DND-41 (cell line): ENCODE data around the gene GRAMD1A.

Experiments used
- ATAC-seq: fragments of 200-7000 bp; cut with Tn5 transposase; 3 replicates; pipeline ENCODE4 v1.9.1; 2021; ENCODE audit warnings: low read depth; ENCODE audit not compliant: insufficient read depth
- DNase-seq: peaks from one replicate; pipeline ENCODE4 v3.0.0-alpha.2; 2020
- H2AFZ ChIP-seq: 2 replicates; pipeline ENCODE4 v1.6.0; 2012; ENCODE audit warnings: low read depth, low read length
- H3K27ac ChIP-seq: 2 replicates; pipeline ENCODE4 v1.5.1; 2012; ENCODE audit warnings: low read length, inconsistent platforms
- H3K27me3 ChIP-seq: fragments of 200-600 bp; sonication (generic); 2 replicates; pipeline ENCODE4 v1.6.0; 2012; ENCODE audit warnings: low read length, mild to moderate bottlenecking, inconsistent platforms; ENCODE audit not compliant: insufficient read depth, poor library complexity
- H3K36me3 ChIP-seq: 2 replicates; pipeline ENCODE4 v1.5.1; 2012; ENCODE audit warnings: low read length, inconsistent platforms; ENCODE audit not compliant: insufficient read depth
- H3K4me1 ChIP-seq: 2 replicates; pipeline ENCODE4 v1.5.1; 2012; ENCODE audit warnings: mild to moderate bottlenecking, low read length; ENCODE audit not compliant: insufficient read depth
- H3K4me2 ChIP-seq: 2 replicates; pipeline ENCODE4 v1.6.0; 2012; ENCODE audit warnings: mild to moderate bottlenecking, moderate library complexity, low read length, inconsistent platforms; ENCODE audit not compliant: insufficient read depth
- H3K4me3 ChIP-seq, 2 experiments: fragments of 200-600 bp in 1 of 2; shearing (Covaris generic) in 1 of 2; 2 replicates each; pipeline ENCODE4 v1.5.1; 2012 to 2016; ENCODE audit warnings: inconsistent platforms in 2 of 2, low read length in 2 of 2, mild to moderate bottlenecking in 2 of 2, low read depth in 1 of 2, moderate library complexity in 1 of 2
- H3K79me2 ChIP-seq: 2 replicates; pipeline ENCODE4 v1.6.0; 2012; ENCODE audit warnings: low read length, inconsistent platforms; ENCODE audit not compliant: insufficient read depth
- H3K9ac ChIP-seq: 2 replicates; pipeline ENCODE4 v1.6.0; 2012; ENCODE audit warnings: low read depth, mild to moderate bottlenecking, inconsistent platforms, low read length, moderate library complexity
- H3K9me3 ChIP-seq: 2 replicates; pipeline ENCODE4 v1.5.1; 2012; ENCODE audit warnings: low read length, moderate library complexity, mild to moderate bottlenecking, inconsistent platforms; ENCODE audit not compliant: insufficient read depth, severe bottlenecking
- H4K20me1 ChIP-seq: 2 replicates; pipeline ENCODE4 v1.6.0; 2012; ENCODE audit warnings: low read length; ENCODE audit not compliant: insufficient read depth
- EZH2 ChIP-seq: IDR thresholded peaks from 3 replicates; pipeline ENCODE4 v1.6.1; 2012; ENCODE audit warnings: borderline replicate concordance, low read depth, mild to moderate bottlenecking, moderate library complexity, low read length, inconsistent platforms; ENCODE audit not compliant: severe bottlenecking
- TF ChIP-seq, protein P1 (sequence below): IDR thresholded peaks from 2 replicates; pipeline ENCODE4 v1.5.1; 2012; ENCODE audit warnings: borderline replicate concordance, low read length, moderate library complexity, mild to moderate bottlenecking; ENCODE audit not compliant: poor library complexity, severe bottlenecking; ENCODE audit errors: extremely low read depth

The GRAMD1A gene

GRCh38 chr19:34999498-35000337 lies at the start of gene GRAMD1A:
TSS of gene GRAMD1A (plus strand) at chr19:35000323. CDS start at chr19:35000479, 156 bp downstream.
- Histone ChIP-seq H3K4me3 (peak within 1 kb of the TSS; percentile 66 to 80; a peak in 3 of 4 replicates), H3K4me2 (peak within 1 kb of the TSS; percentile 69), H3K27ac (peak within 1 kb of the TSS; percentile 88), H3K27me3 (no peaks in the 10 kb centered on the region), H4K20me1 (peaks cover 34% of the 10 kb centered on the region), H3K36me3 (peaks cover 34% of the 10 kb centered on the region), H2AFZ (peak within 1 kb of the TSS; percentile 79), H3K9me3 (no peaks in the 10 kb centered on the region), H3K9ac (peak within 1 kb of the TSS; percentile 87), H3K79me2 (peaks cover 52% of the 10 kb centered on the region), H3K4me1 (peaks cover 80% of the 10 kb centered on the region)
- DNase-seq (peak; percentile 78), ATAC-seq (peak; percentile 60)
- no peak for TF ChIP-seq EZH2
- TF ChIP-seq, protein P1, sequence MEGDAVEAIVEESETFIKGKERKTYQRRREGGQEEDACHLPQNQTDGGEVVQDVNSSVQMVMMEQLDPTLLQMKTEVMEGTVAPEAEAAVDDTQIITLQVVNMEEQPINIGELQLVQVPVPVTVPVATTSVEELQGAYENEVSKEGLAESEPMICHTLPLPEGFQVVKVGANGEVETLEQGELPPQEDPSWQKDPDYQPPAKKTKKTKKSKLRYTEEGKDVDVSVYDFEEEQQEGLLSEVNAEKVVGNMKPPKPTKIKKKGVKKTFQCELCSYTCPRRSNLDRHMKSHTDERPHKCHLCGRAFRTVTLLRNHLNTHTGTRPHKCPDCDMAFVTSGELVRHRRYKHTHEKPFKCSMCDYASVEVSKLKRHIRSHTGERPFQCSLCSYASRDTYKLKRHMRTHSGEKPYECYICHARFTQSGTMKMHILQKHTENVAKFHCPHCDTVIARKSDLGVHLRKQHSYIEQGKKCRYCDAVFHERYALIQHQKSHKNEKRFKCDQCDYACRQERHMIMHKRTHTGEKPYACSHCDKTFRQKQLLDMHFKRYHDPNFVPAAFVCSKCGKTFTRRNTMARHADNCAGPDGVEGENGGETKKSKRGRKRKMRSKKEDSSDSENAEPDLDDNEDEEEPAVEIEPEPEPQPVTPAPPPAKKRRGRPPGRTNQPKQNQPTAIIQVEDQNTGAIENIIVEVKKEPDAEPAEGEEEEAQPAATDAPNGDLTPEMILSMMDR, result no peak

DNA sequence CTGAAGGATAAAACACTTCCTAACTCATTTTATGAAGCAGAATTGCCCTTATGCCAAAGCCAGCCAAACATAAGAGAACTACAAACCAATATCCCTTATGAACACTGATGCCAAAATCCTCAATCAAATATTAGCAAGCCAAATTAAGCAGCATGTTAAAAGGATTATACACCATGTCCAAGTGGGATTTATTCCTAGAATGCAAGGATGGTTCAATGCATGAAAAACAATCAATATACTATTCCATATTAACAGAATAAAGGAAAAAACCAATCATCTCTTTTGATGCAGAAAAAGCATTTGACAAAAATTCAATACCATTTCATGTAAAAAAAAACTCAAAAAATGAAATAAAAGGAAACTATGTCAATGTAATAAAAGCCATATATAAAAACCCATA lies 47.0 kb upstream of the GRAMD1A start:
- Histone ChIP-seq H3K36me3 (peaks cover 19% of the 10 kb centered on the region), H3K27ac (no peak overlapping the region), H3K4me2 (no peak overlapping the region), H3K4me1 (no peaks in the 10 kb centered on the region), H2AFZ (no peak overlapping the region), H3K9me3 (peaks cover 36% of the 10 kb centered on the region), H3K4me3 (no peak overlapping the region), H4K20me1 (no peaks in the 10 kb centered on the region), H3K9ac (no peak overlapping the region), H3K79me2 (no peaks in the 10 kb centered on the region), H3K27me3 (no peaks in the 10 kb centered on the region)
- DNase-seq (no peak), ATAC-seq (no peak)
- TF ChIP-seq EZH2, result no peak
- TF ChIP-seq, protein P1, result no peak

- Histone ChIP-seq H3K27ac (no peak overlapping the region), H3K9me3 (peaks cover 53% of the 10 kb centered on the region), H3K79me2 (peaks cover 17% of the 10 kb centered on the region), H3K27me3 (no peaks in the 10 kb centered on the region), H3K36me3 (peaks cover 58% of the 10 kb centered on the region), H3K4me2 (no peak overlapping the region), H3K4me1 (peaks cover 19% of the 10 kb centered on the region), H3K9ac (no peak overlapping the region), H2AFZ (no peak overlapping the region), H4K20me1 (no peaks in the 10 kb centered on the region), H3K4me3 (no peak overlapping the region)
- DNase-seq, result no peak
- no peak for ATAC-seq
- no peak for TF ChIP-seq EZH2
- TF ChIP-seq, protein P1, result no peak
These were observed 42.0 kb upstream of the GRAMD1A start for GRCh38 chr19:34957830-34958751.
